GM12878 (cell line): ENCODE data around the gene LHX5. TPM values are rescaled to one million over a fixed set of nuclear protein-coding genes. Genes with fewer than 3 reads are reported as not detected.

Experiments used
- ATAC-seq: fragments of 200-7000 bp; cut with Tn5 transposase; 3 replicates; pipeline ENCODE4 v1.9.1; 2020; ENCODE audit warnings: mild to moderate bottlenecking, moderate library complexity
- BruUV-seq: library from RNA; stranded (reverse); fragments of 400-500 nt; replicated peaks from 2 replicates; lab custom pipeline; 2021; lab: Mats Ljungman, UMichigan
- CTCF ChIA-PET: fragments of 300-600 bp; sonication (Branson Sonifier 250); formaldehyde crosslinking; extraction: SDS; loops from one replicate; lab custom pipeline; 2021; ENCODE audit warnings: inconsistent platforms; lab: Yijun Ruan, JAX
- POLR2A ChIA-PET: fragments of 350-600 bp; formaldehyde crosslinking; extraction: SDS; loops from one replicate; lab custom pipeline; 2021; ENCODE audit warnings: inconsistent platforms; lab: Charles Lee
- RAD21 ChIA-PET: fragments of 300-600 bp; sonication (Branson Sonifier 250); formaldehyde crosslinking; loops from one replicate; lab custom pipeline; 2023; ENCODE audit warnings: antibody characterized with exemption; ENCODE audit not compliant: unreplicated experiment; lab: Charles Lee
- SMC1A ChIA-PET: fragments of 300-600 bp; sonication (Branson Sonifier 250); formaldehyde crosslinking; loops from one replicate; lab custom pipeline; 2023; ENCODE audit not compliant: unreplicated experiment, uncharacterized antibody; lab: Charles Lee
- DNase-seq: peaks from one replicate; pipeline ENCODE4 v3.0.0-alpha.2; 2011; ENCODE audit warnings: low read depth, low spot score
- FAIRE-seq: peaks from 3 replicates; lab custom pipeline; 2011; peaks lifted over from hg19 to GRCh38; lab: Jason Lieb, UNC
- H2AFZ ChIP-seq: 2 replicates; pipeline ENCODE4 v1.6.0; 2011; ENCODE audit warnings: low read depth, low read length, control low read depth; ENCODE audit not compliant: control insufficient read depth
- H3K27ac ChIP-seq: 2 replicates; pipeline ENCODE4 v1.5.1; 2011; ENCODE audit warnings: control low read depth; ENCODE audit not compliant: control insufficient read depth, insufficient read depth
- H3K27me3 ChIP-seq, 2 experiments: replicated peaks in 1 of 2; 2 replicates each; pipeline versions ENCODE4 v1.6.0 to v1.6.1; 2011; ENCODE audit warnings: low read length in 1 of 2; ENCODE audit not compliant: control insufficient read depth in 2 of 2, insufficient read depth in 2 of 2
- H3K36me3 ChIP-seq, 2 experiments: 2 replicates each; pipeline ENCODE4 v1.5.1; 2011; ENCODE audit warnings: low read length in 1 of 2; ENCODE audit not compliant: control insufficient read depth in 2 of 2, insufficient read depth in 2 of 2
- H3K4me1 ChIP-seq: 2 replicates; pipeline ENCODE4 v1.6.1; 2011; ENCODE audit warnings: mild to moderate bottlenecking, low read length, moderate library complexity, mixed read lengths; ENCODE audit not compliant: control insufficient read depth, insufficient read depth
- H3K4me2 ChIP-seq: 2 replicates; pipeline ENCODE4 v1.6.0; 2011; ENCODE audit warnings: control low read depth; ENCODE audit not compliant: control insufficient read depth, insufficient read depth
- H3K4me3 ChIP-seq: fragments of 200-600 bp; sonication (generic); 2 replicates; pipeline ENCODE4 v1.5.1; 2016
- H3K79me2 ChIP-seq: 2 replicates; pipeline ENCODE4 v1.6.0; 2011; ENCODE audit warnings: low read length; ENCODE audit not compliant: control insufficient read depth, insufficient read depth
- H3K9ac ChIP-seq: 2 replicates; pipeline ENCODE4 v1.8.0; 2011; ENCODE audit warnings: low read length, control low read depth, mixed read lengths; ENCODE audit not compliant: control insufficient read depth, insufficient read depth
- H3K9me3 ChIP-seq: replicated peaks from 3 replicates; pipeline ENCODE4 v1.5.1; 2011; ENCODE audit warnings: mild to moderate bottlenecking, low read length; ENCODE audit not compliant: control insufficient read depth, insufficient read depth
- H4K20me1 ChIP-seq: 2 replicates; pipeline ENCODE4 v1.6.0; 2011; ENCODE audit not compliant: control insufficient read depth, insufficient read depth
- BHLHE40 ChIP-seq, 2 experiments: fragments of 450-650 bp in 1 of 2; IDR thresholded peaks; 2 replicates each; pipeline ENCODE4 v1.6.1; 2011 to 2017; ENCODE audit warnings: low read depth in 2 of 2, borderline replicate concordance in 1 of 2, improper control_type of control experiment in 1 of 2, low read length in 1 of 2, mild to moderate bottlenecking in 1 of 2
- FOXM1 ChIP-seq: IDR thresholded peaks from 2 replicates; pipeline ENCODE4 v1.6.1; 2012; ENCODE audit warnings: low read depth, mild to moderate bottlenecking, inconsistent platforms, low read length, moderate library complexity
- GABPA ChIP-seq: IDR thresholded peaks from 2 replicates; pipeline ENCODE4 v1.6.1; 2014; ENCODE audit warnings: antibody characterized with exemption, low read depth, mild to moderate bottlenecking, inconsistent platforms
- HDGF ChIP-seq: fragments of 450-650 bp; IDR thresholded peaks from 2 replicates; pipeline ENCODE4 v1.6.1; 2016; ENCODE audit warnings: antibody characterized with exemption
- IKZF2 ChIP-seq, 2 experiments: fragments of 450-650 bp; IDR thresholded peaks; 2 replicates each; pipeline ENCODE4 v1.6.1; 2017; ENCODE audit warnings: mild to moderate bottlenecking in 2 of 2, moderate library complexity in 2 of 2
- JUNB ChIP-seq: IDR thresholded peaks from 2 replicates; pipeline ENCODE4 v1.6.1; 2016; ENCODE audit warnings: antibody characterized with exemption, mild to moderate bottlenecking
- NFXL1 ChIP-seq: fragments of 450-650 bp; IDR thresholded peaks from 2 replicates; pipeline ENCODE4 v1.6.1; 2017; ENCODE audit warnings: antibody characterized with exemption, mild to moderate bottlenecking, borderline replicate concordance
- NFYA ChIP-seq: IDR thresholded peaks from 2 replicates; pipeline ENCODE4 v1.6.1; 2011; ENCODE audit warnings: low read depth, mild to moderate bottlenecking, low read length, improper control_type of control experiment, borderline replicate concordance
- POLR2A ChIP-seq: IDR thresholded peaks from 2 replicates; pipeline ENCODE4 v1.6.1; 2011; ENCODE audit warnings: low read depth, mild to moderate bottlenecking, low read length
- RELA ChIP-seq: fragments of 450-650 bp; IDR thresholded peaks from 2 replicates; pipeline ENCODE4 v1.8.0; 2014; ENCODE audit warnings: borderline replicate concordance; ENCODE audit not compliant: partially characterized antibody
- STAT1 ChIP-seq: fragments of 450-650 bp; conservative IDR thresholded peaks from 2 replicates; pipeline ENCODE4 v1.6.1; 2014; ENCODE audit warnings: antibody characterized with exemption, mild to moderate bottlenecking
- ZNF274 ChIP-seq: IDR thresholded peaks from one replicate; pipeline ENCODE4 v1.8.0; 2011; ENCODE audit not compliant: insufficient read length, insufficient read depth
- WGBS: methylation state at CpG from one replicate; pipeline ENCODE4 v1.1.6; 2016; ENCODE audit warnings: low lambda C conversion rate; ENCODE audit not compliant: insufficient replicate concordance, insufficient coverage; ENCODE audit errors: missing lambda C conversion rate; 5-methylcytosine and 5-hydroxymethylcytosine counted together
- in situ Hi-C: fragments of 300-500 bp; cut with MboI; formaldehyde crosslinking; loops from 9 replicates; pipeline ENCODE4 v1.14.3; 2018; ENCODE audit warnings: mixed read lengths
- intact Hi-C: fragments of 100-400 bp; cut with micrococcal nuclease; formaldehyde crosslinking; loops from one replicate; pipeline ENCODE4 v1.14.2; 2022; ENCODE audit not compliant: unreplicated experiment
- polyA plus RNA-seq, 11 experiments: library from polyadenylated mRNA; depleted of rRNA in 4 of 11; unstranded in 6 of 11; stranded (reverse) in 5 of 11; fragments of >200 nt; fragmentation: Nextera tagmentation in 4 of 11; fragmentation: Illumina TruSeq in 1 of 11; extraction: Ambion mirVana in 4 of 11; extraction: Trizol in 1 of 11; gene quantifications; 1 replicate in 1 of 11; 2 replicates in 10 of 11; pipeline versions ENCODE4 v1.2.1 to v1.2.3, GENCODE V29; 2011 to 2016; ENCODE audit warnings: inconsistent platforms in 2 of 11, missing spikeins in 2 of 11, low read depth in 1 of 11
- total RNA-seq, 4 experiments: library from RNA; depleted of rRNA in 3 of 4; stranded (reverse); fragments of >200 nt in 3 of 4; fragmentation: Illumina TruSeq in 1 of 4; extraction: Trizol in 1 of 4; gene quantifications; 2 replicates each; pipeline versions ENCODE4 v1.2.1 to v1.2.3, GENCODE V29; 2013 to 2021
- TF ChIP-seq, protein P1 (sequence below), 3 experiments: IDR thresholded peaks in 2 of 3; conservative IDR thresholded peaks in 1 of 3; 2 replicates each; pipeline ENCODE4 v1.5.1; 2011; ENCODE audit warnings: low read depth in 3 of 3, low read length in 3 of 3, mild to moderate bottlenecking in 3 of 3, control low read depth in 2 of 3, moderate library complexity in 2 of 3, inconsistent platforms in 1 of 3, mixed read lengths in 1 of 3; ENCODE audit not compliant: control insufficient read depth in 2 of 3, insufficient read depth in 1 of 3; ENCODE audit errors: extremely low read depth in 1 of 3
- TF ChIP-seq, protein P2 (sequence below): IDR thresholded peaks from 2 replicates; pipeline ENCODE4 v1.6.1; 2012; ENCODE audit warnings: low read length, inconsistent platforms
- TF ChIP-seq, protein P3 (sequence below): IDR thresholded peaks from 2 replicates; pipeline ENCODE4 v1.6.1; 2011; ENCODE audit warnings: mild to moderate bottlenecking, low read depth, low read length, moderate library complexity; ENCODE audit not compliant: insufficient replicate concordance

LHX5 gene
- total and polyA plus RNA-seq, 10 of the 15 experiments (the other 5 are each of a cell fraction or from before 2014, with no cell fraction given): 0.03 TPM; not detected in 9

DNA sequence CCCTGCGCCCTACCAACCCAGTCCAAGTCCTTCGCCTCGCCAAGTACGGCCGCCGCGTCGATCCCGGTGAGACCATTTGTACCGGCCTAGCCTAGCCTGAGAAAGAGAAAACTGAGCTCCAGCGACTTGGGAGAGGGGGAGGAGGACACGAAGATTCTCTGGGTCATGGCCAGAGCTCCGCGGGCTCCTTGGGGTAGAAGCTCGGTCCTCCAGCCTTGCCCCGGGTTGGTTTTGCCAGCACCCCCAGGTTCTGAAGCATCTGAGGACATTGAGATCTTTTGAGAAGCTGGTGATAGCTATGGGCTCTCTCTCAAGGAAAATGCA is 7.3 kb downstream of the LHX5 start:
- ChIA-PET SMC1A (no interaction called here), RAD21 (no interaction called here), POLR2A (no interaction called here), CTCF (no interaction called here)
- DNase-seq: no peak
- Histone ChIP-seq H3K27me3 (peaks cover 13 to 37% of the 10 kb centered on the region in 2 experiments; a peak in 3 of 4 replicates), H3K4me1 (no peaks in the 10 kb centered on the region), H3K27ac (no peak overlapping the region), H3K9ac (no peak overlapping the region), H3K4me2 (no peak overlapping the region), H2AFZ (no peak overlapping the region), H3K36me3 (no peaks in the 10 kb centered on the region), H3K9me3 (no peaks in the 10 kb centered on the region; the same call in 2 of the 3 replicates), H3K79me2 (no peaks in the 10 kb centered on the region), H3K4me3 (no peak overlapping the region), H4K20me1 (no peaks in the 10 kb centered on the region)
- no peak for FAIRE-seq
- ATAC-seq: no peak
- no TSS peak for BruUV-seq
- TF ChIP-seq IKZF2 (IDR thresholded peaks at IDR 0.05) (no peak), POLR2A (no peak), FOXM1 (no peak), HDGF (no peak), GABPA (no peak), NFYA (no peak), BHLHE40 (IDR thresholded peaks at IDR 0.05; ENCODE audit: borderline replicate concordance in 1 of 2, low read depth in 2 of 2, low read length in 1 of 2) (no peak), JUNB (no peak), RELA (no peak), NFXL1 (no peak), STAT1 (no peak), ZNF274 (no peak)
- TF ChIP-seq, protein P1, sequence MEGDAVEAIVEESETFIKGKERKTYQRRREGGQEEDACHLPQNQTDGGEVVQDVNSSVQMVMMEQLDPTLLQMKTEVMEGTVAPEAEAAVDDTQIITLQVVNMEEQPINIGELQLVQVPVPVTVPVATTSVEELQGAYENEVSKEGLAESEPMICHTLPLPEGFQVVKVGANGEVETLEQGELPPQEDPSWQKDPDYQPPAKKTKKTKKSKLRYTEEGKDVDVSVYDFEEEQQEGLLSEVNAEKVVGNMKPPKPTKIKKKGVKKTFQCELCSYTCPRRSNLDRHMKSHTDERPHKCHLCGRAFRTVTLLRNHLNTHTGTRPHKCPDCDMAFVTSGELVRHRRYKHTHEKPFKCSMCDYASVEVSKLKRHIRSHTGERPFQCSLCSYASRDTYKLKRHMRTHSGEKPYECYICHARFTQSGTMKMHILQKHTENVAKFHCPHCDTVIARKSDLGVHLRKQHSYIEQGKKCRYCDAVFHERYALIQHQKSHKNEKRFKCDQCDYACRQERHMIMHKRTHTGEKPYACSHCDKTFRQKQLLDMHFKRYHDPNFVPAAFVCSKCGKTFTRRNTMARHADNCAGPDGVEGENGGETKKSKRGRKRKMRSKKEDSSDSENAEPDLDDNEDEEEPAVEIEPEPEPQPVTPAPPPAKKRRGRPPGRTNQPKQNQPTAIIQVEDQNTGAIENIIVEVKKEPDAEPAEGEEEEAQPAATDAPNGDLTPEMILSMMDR (IDR thresholded peaks at IDR 0.05 in 2 of 3, conservative IDR thresholded peaks at IDR 0.05 in 1 of 3; ENCODE audit: control insufficient read depth in 2 of 3, extremely low read depth in 1 of 3, insufficient read depth in 1 of 3, low read depth in 3 of 3, low read length in 3 of 3): no peak
- TF ChIP-seq, protein P2, sequence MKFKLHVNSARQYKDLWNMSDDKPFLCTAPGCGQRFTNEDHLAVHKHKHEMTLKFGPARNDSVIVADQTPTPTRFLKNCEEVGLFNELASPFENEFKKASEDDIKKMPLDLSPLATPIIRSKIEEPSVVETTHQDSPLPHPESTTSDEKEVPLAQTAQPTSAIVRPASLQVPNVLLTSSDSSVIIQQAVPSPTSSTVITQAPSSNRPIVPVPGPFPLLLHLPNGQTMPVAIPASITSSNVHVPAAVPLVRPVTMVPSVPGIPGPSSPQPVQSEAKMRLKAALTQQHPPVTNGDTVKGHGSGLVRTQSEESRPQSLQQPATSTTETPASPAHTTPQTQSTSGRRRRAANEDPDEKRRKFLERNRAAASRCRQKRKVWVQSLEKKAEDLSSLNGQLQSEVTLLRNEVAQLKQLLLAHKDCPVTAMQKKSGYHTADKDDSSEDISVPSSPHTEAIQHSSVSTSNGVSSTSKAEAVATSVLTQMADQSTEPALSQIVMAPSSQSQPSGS: no peak
- TF ChIP-seq, protein P3, sequence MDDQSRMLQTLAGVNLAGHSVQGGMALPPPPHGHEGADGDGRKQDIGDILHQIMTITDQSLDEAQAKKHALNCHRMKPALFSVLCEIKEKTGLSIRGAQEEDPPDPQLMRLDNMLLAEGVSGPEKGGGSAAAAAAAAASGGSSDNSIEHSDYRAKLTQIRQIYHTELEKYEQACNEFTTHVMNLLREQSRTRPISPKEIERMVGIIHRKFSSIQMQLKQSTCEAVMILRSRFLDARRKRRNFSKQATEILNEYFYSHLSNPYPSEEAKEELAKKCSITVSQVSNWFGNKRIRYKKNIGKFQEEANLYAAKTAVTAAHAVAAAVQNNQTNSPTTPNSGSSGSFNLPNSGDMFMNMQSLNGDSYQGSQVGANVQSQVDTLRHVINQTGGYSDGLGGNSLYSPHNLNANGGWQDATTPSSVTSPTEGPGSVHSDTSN: no peak
- intact Hi-C loops: no loop called here
- WGBS: 49% methylated on average over 14 of the region's 16 CpGs
- in situ Hi-C loops: loop anchor here (5.0 kb wide), 1 partner anchor 448 kb away; no protein-coding TSS in a partner anchor
